NOMO-1 (cell line): ENCODE results near the gene DPP9.

Experiments used
- DNase-seq, 2 experiments: peaks; one replicate each; lab custom pipeline; 2025; ENCODE audit not compliant: unreplicated experiment in 2 of 2; lab: John Stamatoyannopoulos, UW

Gene DPP9

DNA sequence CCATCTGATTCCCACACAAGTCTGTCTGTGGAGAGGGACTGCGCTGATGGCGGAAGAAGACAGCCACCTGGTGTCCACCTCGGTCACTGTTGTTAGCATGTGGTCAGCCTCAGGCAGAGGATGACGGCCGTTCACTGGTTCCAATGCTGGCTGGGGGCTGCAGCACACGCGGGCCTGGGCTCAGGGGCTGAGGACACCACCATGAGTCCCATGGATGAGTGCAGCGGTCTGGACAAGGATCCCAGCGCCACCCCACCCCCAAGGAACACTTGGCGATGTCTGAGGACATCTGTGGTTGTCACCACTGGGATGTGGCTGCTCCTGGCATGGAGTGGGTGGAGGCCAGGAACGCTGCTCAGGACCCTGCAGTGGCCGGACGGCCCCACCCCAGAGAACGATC lies 10.9 kb downstream of the DPP9 start:
- DNase-seq: no peak

GRCh38 chr19:4711211-4711610 lies 12.4 kb downstream of the DPP9 start:
- DNase-seq: no peak

- no peak for DNase-seq
Measured at GRCh38 chr19:4710281-4710600, 13.4 kb downstream of the DPP9 start.

DNA sequence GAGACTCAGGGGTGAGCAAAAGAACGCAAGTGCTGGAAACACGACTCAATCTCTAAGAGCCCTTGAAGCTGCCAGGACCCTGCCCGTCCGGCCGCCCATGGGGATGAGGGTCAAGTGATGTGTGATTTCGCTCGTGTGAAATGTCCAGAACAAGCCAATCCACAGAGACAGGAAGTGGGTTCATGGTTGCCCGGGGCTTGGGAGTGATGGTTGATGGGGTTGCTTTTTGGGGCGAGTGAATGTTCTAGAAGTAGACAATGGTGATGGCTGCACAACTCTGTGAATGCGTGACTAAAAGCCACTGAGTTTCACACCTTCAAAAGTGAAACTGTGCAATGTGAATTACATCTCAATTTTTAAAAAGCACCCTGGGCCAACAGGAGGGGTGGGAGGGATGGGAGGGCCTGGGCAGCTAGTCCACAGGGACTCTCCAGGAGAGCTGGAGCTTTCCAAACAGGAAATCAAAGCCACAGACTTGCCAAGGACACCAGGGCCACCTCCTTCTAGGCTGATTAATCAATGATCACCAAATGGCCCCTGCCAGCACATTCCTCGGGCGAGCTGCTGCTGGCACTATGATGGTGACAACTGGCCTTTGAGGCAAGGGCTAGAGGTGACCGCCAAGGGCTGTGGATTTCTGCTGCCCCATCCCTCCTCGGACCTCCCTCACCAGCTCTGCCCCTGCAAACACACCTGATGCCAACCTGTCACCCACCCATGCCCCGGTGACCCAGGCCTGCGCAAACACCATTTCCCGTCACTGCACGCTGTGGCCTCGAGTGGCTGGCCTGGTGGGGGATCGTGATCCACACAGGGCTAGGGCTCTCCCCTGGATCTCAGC lies 14.0 kb downstream of the DPP9 start:
- DNase-seq: no peak

DNA sequence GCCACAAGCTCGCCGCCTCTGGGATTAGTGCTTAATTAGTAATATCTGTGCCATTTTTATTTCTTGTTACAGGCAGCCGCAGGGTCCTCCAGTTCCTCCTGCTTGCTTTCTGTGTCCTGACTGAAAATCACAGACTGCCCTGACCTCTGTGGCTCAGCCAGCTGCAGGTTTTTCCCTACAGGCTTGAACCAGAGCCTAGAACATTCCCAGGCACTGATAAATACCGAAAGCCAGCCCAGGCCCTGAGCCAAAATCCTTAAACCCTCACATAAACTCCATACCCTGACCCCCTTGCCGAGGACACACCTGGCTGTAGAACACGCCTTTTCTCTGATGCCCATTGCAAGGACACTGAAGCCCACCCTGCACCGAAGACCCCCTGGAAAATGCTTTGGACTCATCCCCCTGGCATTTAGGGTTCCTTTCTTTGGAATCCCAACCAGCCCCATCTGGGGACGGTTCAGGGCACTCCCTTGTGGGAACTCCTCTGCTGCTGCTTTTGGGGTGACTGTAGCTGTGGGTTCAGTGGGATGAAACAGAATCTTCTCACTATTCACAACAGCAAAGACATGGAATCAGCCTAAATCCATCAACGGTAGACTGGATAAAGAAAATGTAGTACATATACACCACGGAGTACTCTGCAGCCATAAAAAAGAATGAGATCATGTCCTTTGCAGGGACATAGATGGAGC lies 15.5 kb downstream of the DPP9 start:
- DNase-seq: no peak

DNA sequence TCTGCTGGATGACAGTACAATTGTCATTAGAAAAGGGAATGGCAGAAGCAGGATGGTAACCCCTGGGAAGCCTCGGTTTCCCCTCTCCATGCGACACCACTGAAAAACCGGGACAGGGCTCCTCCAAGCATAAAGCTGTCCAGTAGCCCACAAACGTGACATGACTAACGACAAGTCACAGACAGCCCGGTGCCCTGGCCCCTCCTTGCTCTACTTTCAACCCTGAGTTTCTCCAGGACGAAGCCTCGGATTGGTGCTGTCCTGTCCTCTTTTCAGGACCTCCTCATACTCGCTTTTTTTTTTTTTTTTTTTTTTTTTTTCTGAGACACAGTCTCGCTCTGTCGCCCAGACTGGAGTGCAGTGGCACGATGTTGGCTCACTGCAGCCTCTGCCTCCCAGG lies 16.3 kb downstream of the DPP9 start:
- no peak for DNase-seq

DNA sequence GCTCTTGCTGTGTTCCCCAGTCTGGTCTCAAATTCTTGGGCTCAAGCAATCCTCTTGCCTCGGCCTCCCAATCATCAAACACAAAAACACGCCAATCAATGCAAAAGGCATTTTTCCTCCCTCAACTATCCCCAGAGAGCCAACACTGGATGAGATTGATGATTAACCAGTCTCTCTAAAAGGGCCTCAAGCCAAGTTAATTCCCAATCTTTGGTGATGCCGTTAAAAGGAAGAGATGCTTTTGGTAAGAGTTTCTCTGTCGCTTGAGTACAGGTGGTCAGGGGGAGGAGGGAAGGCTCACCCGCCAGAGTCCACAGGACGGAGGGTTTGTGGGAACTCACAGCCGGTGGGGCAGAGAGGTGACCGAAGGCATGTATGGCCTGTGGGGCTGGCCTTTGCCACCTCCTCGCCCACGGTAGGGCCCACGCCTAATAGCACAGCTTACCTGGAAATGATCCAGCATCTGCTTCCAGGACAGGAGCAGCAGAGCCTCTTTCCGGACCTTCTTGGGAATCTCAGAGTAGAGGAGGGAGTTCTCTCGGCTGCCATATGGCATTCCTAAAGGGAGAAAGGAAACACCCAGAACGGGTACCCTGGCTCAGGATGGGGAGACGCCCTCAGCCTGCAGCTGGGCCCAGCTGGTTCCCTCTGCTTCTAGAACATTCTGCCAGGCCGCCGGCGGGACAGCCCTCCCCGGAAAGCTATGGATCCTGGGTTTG lies 18.1 kb downstream of the DPP9 start:
- DNase-seq: no peak

- DNase-seq: no peak
Measured at GRCh38 chr19:4704317-4704673, 19.3 kb downstream of the DPP9 start.

DNA sequence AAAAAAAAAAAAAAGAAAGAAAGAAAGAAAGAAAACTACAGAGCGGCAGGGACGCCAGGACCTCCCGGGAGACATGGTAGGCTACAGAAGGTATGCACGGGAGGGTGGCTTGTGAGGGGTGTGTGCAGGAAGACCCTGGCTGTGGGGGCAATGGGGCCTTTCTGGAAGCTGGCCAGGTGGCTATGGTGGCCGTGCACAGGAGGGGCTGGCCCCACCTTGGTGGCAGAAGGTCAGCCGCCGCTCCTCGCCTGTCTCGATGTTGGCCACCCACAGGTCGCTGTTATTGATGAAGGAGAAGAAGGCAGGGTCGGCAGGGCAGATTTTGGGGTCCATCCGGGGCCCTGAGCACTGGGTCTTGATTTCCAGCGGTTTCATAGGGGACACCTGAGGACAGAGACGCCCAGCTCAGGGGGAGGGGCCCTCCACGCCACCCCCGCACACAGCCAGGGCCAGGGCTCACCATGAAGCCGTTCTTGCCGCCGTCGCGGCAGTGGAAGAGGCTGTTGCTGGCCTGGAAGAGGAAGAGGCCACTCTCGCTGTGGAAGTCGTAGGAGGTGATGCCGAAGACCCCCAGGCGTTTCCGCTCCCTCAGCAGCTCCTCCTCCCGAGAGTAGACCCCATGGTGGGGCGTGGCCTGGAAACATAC lies 19.8 kb downstream of the DPP9 start:
- no peak for DNase-seq

GRCh38 chr19:4702764-4703163 lies 20.9 kb downstream of the DPP9 start:
- DNase-seq: no peak

- no peak for DNase-seq
Measured at GRCh38 chr19:4701557-4701956, 22.1 kb downstream of the DPP9 start.

- DNase-seq: no peak
Measured at GRCh38 chr19:4700693-4700970, 23.0 kb downstream of the DPP9 start.

GRCh38 chr19:4699826-4700692 lies 23.6 kb downstream of the DPP9 start:
- no peak for DNase-seq

DNA sequence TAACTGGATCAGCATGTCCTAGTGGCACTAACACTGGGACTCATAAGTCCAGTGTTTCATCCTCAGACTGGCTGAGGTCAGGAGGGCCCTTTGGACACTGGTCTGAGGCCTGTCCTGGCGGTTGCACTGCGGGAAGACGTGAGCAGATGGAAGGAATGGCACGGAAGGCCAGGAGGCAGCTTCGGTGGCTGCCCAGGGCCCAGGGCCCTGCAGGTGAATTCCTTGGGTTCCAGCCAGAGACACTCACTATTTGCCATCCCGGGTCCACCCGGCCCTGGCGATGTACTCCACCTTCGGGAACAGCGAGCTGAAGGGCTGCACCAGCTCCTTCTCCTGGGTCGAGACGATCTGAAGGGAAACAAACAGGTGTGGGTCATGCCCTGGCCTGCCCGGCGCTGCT lies 26.3 kb downstream of the DPP9 start:
- no peak for DNase-seq

DNA sequence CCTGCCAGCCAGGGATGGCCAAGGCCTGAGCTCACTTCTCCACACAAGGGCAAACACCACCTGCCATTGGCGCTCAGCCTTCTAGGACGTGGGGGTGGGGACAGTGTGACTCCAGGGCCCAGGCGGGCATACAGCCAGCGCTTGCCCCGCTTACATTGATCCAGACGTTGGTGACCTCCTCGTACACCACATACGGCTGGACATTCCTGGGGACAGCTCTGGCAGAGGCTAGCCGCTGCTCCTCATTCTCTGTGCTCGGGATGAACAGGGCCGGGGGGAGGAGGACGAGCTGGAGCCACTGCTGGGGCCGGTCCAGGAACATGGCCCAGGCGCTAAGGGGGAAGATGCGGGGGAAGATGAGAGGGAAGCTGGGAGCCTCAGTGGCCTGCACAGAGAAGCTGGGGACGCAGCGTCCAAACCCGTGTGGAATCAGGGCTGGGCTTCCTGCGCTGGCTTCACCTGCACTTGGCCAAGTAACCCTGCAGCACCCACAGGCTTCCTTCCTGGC lies 28.4 kb downstream of the DPP9 start:
- no peak for DNase-seq

DNA sequence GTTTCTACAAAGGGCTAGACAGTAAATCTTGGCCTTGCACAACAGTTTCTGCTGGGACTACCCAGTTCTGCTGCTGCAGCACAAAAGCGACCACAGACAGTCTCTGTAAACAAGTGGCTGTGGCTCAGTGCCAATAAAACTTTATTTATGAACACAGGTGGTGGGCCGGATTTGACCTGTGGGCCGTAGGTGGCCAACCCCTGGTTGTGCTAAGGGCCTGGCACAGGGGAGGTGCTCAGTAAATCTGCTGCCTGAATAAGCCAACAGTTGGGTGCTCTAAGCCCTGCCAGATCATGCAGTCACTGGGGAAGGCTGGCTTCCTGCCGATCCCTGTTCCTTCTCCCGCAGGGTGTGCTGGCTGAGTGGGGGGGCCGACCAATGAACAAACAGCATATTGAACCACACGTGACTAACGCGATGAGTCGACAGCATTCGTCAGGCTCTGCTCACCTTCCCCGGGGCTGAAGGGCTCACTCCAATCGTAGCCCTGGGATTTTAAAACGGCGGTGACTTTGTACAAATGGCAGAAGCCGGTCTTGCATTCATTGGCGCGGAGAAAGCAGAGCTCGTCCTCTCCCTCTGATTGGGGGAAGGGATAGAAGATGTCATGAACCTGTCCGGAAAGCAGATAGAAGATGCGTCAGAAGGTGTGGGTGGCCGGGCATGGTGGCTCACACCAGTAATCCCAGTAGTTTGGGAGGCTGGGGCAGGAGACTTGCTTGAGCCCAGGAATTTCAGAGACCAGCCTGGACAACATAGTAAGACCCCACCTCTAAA lies 29.2 kb downstream of the DPP9 start:
- DNase-seq: no peak

GRCh38 chr19:4693471-4694121 lies 30.0 kb downstream of the DPP9 start:
- DNase-seq: no peak

GRCh38 chr19:4693078-4693350 lies 30.6 kb downstream of the DPP9 start:
- DNase-seq: no peak

- DNase-seq: no peak
Measured at GRCh38 chr19:4692251-4693077, 31.2 kb downstream of the DPP9 start.
